HepG2 (cell line): ENCODE measurements around the gene YWHAE. TPM values are rescaled to one million over a fixed set of nuclear protein-coding genes. Genes with fewer than 3 reads are reported as not detected.
"Not testable (repeated sequence)": the region's sequence is repeated elsewhere in the genome, so short reads cannot be mapped to it uniquely, and the experiment has no call there.

Source experiments
- ATAC-seq: fragments of 200-7000 bp; cut with Tn5 transposase; 3 replicates; pipeline ENCODE4 v1.9.1; 2020; ENCODE audit warnings: mild to moderate bottlenecking, moderate library complexity
- BruUV-seq: library from RNA; stranded (reverse); fragments of 400-500 nt; replicated peaks from 2 replicates; lab custom pipeline; 2021; lab: Mats Ljungman, UMichigan
- CTCF ChIA-PET: fragments of 300-600 bp; formaldehyde crosslinking; extraction: SDS; loops from one replicate; lab custom pipeline; 2021; ENCODE audit warnings: low total read pairs, inconsistent platforms, low intra/inter-chr PET ratio; lab: Yijun Ruan, JAX
- POLR2A ChIA-PET: fragments of 350-600 bp; sonication (Branson Sonifier 250); formaldehyde crosslinking; loops from one replicate; lab custom pipeline; 2020; ENCODE audit warnings: antibody characterized with exemption, inconsistent platforms; lab: Yijun Ruan, JAX
- DNase-seq: peaks from one replicate; pipeline ENCODE4 v3.0.0-alpha.2; 2015; ENCODE audit warnings: low spot score
- FAIRE-seq: peaks from 3 replicates; lab custom pipeline; 2011; peaks lifted over from hg19 to GRCh38; lab: Jason Lieb, UNC
- H2AFZ ChIP-seq: one replicate; pipeline ENCODE4 v1.6.1; 2011; ENCODE audit warnings: low read length, inconsistent platforms
- H3K27ac ChIP-seq: fragments of 300-600 bp; 3 replicates; pipeline ENCODE4 v1.8.0; 2011; ENCODE audit warnings: mixed run types, mild to moderate bottlenecking, mixed read lengths, low read length, inconsistent platforms; ENCODE audit not compliant: insufficient read depth; ENCODE audit errors: extremely low read length
- H3K27me3 ChIP-seq, 2 experiments: fragments of 200-600 bp in 1 of 2; 2 replicates in 1 of 2; 3 replicates in 1 of 2; pipeline versions ENCODE4 v1.6.0 to v1.8.0; 2011; ENCODE audit warnings: low read length in 2 of 2, mild to moderate bottlenecking in 2 of 2, moderate library complexity in 2 of 2, inconsistent platforms in 1 of 2; ENCODE audit not compliant: insufficient read depth in 2 of 2, control insufficient read depth in 1 of 2
- H3K36me3 ChIP-seq, 2 experiments: fragments of 200-600 bp in 1 of 2; replicated peaks in 1 of 2; 2 replicates in 1 of 2; 3 replicates in 1 of 2; pipeline versions ENCODE4 v1.5.1 to v1.8.0; 2011; ENCODE audit warnings: low read length in 2 of 2, inconsistent platforms in 1 of 2; ENCODE audit not compliant: insufficient read depth in 2 of 2, control insufficient read depth in 1 of 2
- H3K4me1 ChIP-seq: 2 replicates; pipeline ENCODE4 v1.5.1; 2012; ENCODE audit warnings: low read length, inconsistent platforms; ENCODE audit not compliant: insufficient read depth
- H3K4me2 ChIP-seq: 2 replicates; pipeline ENCODE4 v1.6.0; 2011; ENCODE audit warnings: low read depth, low read length, inconsistent platforms
- H3K4me3 ChIP-seq, 3 experiments: fragments of 200-600 bp in 1 of 3; sonication (generic), shearing (Covaris generic) in 1 of 3; replicated peaks in 1 of 3; 2 replicates each; pipeline ENCODE4 v1.5.1; 2011 to 2016; ENCODE audit warnings: low read length in 3 of 3, inconsistent platforms in 2 of 3, low read depth in 2 of 3, mild to moderate bottlenecking in 2 of 3, control low read depth in 1 of 3, mixed read lengths in 1 of 3; ENCODE audit not compliant: insufficient read depth in 1 of 3
- H3K79me2 ChIP-seq: one replicate; pipeline ENCODE4 v1.6.1; 2011; ENCODE audit warnings: low read length, inconsistent platforms; ENCODE audit not compliant: insufficient read depth
- H3K9ac ChIP-seq: 2 replicates; pipeline ENCODE4 v1.6.0; 2011; ENCODE audit warnings: mild to moderate bottlenecking, low read depth, low read length, inconsistent platforms; ENCODE audit not compliant: insufficient read depth
- H3K9me3 ChIP-seq: 2 replicates; pipeline ENCODE4 v1.5.1; 2012; ENCODE audit warnings: mild to moderate bottlenecking, low read length
- H4K20me1 ChIP-seq: 2 replicates; pipeline ENCODE4 v1.6.0; 2011; ENCODE audit warnings: inconsistent platforms, mild to moderate bottlenecking, low read length, moderate library complexity; ENCODE audit not compliant: insufficient read depth
- AGO1 ChIP-seq: fragments of 200-400 bp; formaldehyde crosslinking; IDR thresholded peaks from 2 replicates; pipeline ENCODE4 v1.6.1; 2017; ENCODE audit warnings: mild to moderate bottlenecking, low read depth, low read length, moderate library complexity; ENCODE audit not compliant: poor library complexity, severe bottlenecking
- ZNF337 ChIP-seq: sonication (generic); formaldehyde crosslinking; IDR thresholded peaks from 2 replicates; pipeline ENCODE4 v1.5.1; 2020; ENCODE audit warnings: missing genetic modification reagents, low read depth, mild to moderate bottlenecking, borderline replicate concordance
- WGBS: methylation state at CpG from one replicate; pipeline ENCODE4 v1.1.6; 2017; ENCODE audit warnings: low lambda C conversion rate; 5-methylcytosine and 5-hydroxymethylcytosine counted together
- in situ Hi-C: cut with HindIII; loops from 2 replicates; pipeline ENCODE4 v1.10.0; 2017; ENCODE audit warnings: low pct_unique_long_range_greater_than_20kb; ENCODE audit not compliant: extremely low pct_ligation_motif_present
- intact Hi-C: fragments of 100-400 bp; cut with micrococcal nuclease; formaldehyde crosslinking; loops from one replicate; pipeline ENCODE4 v1.10.0; 2022; ENCODE audit not compliant: unreplicated experiment
- polyA plus RNA-seq, 8 experiments: library from polyadenylated mRNA; depleted of rRNA in 3 of 8; stranded (reverse) in 7 of 8; unstranded in 1 of 8; fragments of >200 nt; fragmentation: Illumina TruSeq in 4 of 8; extraction: Trizol in 4 of 8; gene quantifications; 2 replicates each; pipeline versions ENCODE4 v1.2.1 to v1.2.3, GENCODE V29; 2011 to 2016; ENCODE audit warnings: low read depth in 4 of 8, missing spikeins in 1 of 8, mixed read lengths in 1 of 8; ENCODE audit not compliant: insufficient read depth in 1 of 8
- total RNA-seq, 5 experiments: library from RNA; depleted of rRNA; stranded (reverse); fragments of >200 nt; fragmentation: Illumina TruSeq; extraction: Trizol; gene quantifications; 2 replicates each; pipeline ENCODE4 v1.2.3, GENCODE V29; 2016; ENCODE audit warnings: low read depth in 1 of 5
- TF ChIP-seq, protein P1 (sequence below): sonication (generic); formaldehyde crosslinking; IDR thresholded peaks from 2 replicates; pipeline ENCODE4 v1.4.0; 2020; ENCODE audit warnings: mild to moderate bottlenecking, missing genetic modification reagents

The YWHAE gene
- total and polyA plus RNA-seq, 2 of the 13 experiments (the other 11 are each of a cell fraction or from before 2014, with no cell fraction given): 256 to 335 TPM

DNA sequence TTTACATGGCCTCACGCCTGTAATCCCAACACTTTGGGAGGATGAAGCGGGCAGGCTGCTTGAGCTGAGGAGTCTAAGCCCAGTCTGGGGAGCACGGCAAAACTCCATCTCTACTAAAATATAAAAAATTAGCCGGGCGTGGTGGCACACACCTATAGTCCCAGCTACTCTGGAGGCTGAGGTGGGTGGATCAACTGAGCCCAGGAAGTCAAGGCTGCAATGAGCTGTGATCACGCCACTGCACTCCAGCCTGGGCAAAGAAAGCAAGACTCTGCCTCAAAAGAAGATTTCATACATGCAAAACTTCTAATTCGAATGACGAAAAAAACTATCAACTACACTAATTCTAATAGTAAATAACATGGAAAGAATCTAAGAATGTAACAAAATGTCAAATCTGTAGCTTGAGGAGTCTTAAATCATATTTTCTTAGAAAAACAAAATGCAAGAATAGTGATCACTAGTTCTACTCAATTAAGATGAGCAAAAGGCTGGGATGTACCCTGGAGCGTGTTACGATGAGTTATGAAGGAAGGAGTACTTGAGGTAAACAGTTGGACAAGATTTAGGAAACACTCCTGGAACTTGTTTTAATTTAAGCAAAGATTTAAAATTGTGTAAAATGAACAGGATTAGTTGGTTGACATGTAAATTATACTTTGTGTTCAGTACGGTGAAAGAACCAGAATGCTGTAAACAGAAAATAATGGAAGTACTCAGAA is 20.7 kb downstream of the YWHAE start:
- POLR2A ChIA-PET: interaction anchor here (1.4 kb wide), 1 partner anchor 12 kb away, joined by 6 read pairs; no protein-coding TSS in a partner anchor
- no peak overlapping the region for H3K27ac ChIP-seq
- H2AFZ ChIP-seq: no peak overlapping the region
- BruUV-seq: no TSS peak
- H3K9ac ChIP-seq: no peak overlapping the region
- FAIRE-seq (no peak), ATAC-seq (no peak), DNase-seq (no peak)
- H3K36me3 ChIP-seq: peaks cover 6 to 40% of the 10 kb centered on the region in 2 experiments
- WGBS: 95% methylated on average over 11 of the region's 11 CpGs
- CTCF ChIA-PET: no interaction called here
- TF ChIP-seq AGO1 (no peak), ZNF337 (CRISPR knock-in tag) (no peak)
- TF ChIP-seq, protein P1, sequence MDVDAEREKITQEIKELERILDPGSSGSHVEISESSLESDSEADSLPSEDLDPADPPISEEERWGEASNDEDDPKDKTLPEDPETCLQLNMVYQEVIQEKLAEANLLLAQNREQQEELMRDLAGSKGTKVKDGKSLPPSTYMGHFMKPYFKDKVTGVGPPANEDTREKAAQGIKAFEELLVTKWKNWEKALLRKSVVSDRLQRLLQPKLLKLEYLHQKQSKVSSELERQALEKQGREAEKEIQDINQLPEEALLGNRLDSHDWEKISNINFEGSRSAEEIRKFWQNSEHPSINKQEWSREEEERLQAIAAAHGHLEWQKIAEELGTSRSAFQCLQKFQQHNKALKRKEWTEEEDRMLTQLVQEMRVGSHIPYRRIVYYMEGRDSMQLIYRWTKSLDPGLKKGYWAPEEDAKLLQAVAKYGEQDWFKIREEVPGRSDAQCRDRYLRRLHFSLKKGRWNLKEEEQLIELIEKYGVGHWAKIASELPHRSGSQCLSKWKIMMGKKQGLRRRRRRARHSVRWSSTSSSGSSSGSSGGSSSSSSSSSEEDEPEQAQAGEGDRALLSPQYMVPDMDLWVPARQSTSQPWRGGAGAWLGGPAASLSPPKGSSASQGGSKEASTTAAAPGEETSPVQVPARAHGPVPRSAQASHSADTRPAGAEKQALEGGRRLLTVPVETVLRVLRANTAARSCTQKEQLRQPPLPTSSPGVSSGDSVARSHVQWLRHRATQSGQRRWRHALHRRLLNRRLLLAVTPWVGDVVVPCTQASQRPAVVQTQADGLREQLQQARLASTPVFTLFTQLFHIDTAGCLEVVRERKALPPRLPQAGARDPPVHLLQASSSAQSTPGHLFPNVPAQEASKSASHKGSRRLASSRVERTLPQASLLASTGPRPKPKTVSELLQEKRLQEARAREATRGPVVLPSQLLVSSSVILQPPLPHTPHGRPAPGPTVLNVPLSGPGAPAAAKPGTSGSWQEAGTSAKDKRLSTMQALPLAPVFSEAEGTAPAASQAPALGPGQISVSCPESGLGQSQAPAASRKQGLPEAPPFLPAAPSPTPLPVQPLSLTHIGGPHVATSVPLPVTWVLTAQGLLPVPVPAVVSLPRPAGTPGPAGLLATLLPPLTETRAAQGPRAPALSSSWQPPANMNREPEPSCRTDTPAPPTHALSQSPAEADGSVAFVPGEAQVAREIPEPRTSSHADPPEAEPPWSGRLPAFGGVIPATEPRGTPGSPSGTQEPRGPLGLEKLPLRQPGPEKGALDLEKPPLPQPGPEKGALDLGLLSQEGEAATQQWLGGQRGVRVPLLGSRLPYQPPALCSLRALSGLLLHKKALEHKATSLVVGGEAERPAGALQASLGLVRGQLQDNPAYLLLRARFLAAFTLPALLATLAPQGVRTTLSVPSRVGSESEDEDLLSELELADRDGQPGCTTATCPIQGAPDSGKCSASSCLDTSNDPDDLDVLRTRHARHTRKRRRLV (CRISPR knock-in tag): no peak
- peaks cover 97% of the 10 kb centered on the region for H3K79me2 ChIP-seq
- H3K27me3 ChIP-seq: no peaks in the 10 kb centered on the region
- intact Hi-C loops: no loop called here
- in situ Hi-C loops: no loop called here
- no peaks in the 10 kb centered on the region for H3K9me3 ChIP-seq
- peaks cover 98% of the 10 kb centered on the region for H4K20me1 ChIP-seq
- no peak overlapping the region for H3K4me3 ChIP-seq
- peaks cover 54% of the 10 kb centered on the region for H3K4me1 ChIP-seq
- no peak overlapping the region for H3K4me2 ChIP-seq

DNA sequence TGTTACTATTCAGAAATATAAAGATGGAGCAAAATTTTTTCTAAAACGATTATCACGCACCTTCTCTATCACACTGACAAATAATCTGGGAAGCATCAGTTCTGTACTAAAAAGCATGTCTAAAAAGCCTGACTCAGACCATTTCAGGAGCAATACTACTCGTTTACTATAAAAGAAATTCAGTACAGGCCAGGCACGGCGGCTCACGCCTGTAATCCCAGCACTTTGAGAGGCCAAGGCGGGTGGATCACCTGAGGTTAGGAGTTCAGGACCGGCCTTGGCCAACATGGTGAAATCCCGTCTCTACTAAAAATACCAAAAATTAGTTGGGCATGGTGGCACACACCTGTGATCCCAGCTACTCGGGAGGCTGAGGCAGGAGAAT is 21.6 kb downstream of the YWHAE start:
- intact Hi-C loops, FAIRE-seq, DNase-seq, in situ Hi-C loops, H3K9ac ChIP-seq, H3K27ac ChIP-seq, H3K4me3 ChIP-seq, H2AFZ ChIP-seq, H3K9me3 ChIP-seq, CTCF ChIA-PET, H3K27me3 ChIP-seq, ATAC-seq, BruUV-seq, H3K4me2 ChIP-seq: not testable (repeated sequence)
- H4K20me1 ChIP-seq: peaks cover 98% of the 10 kb centered on the region
- peaks cover 8 to 47% of the 10 kb centered on the region in 2 experiments for H3K36me3 ChIP-seq
- H3K4me1 ChIP-seq: peaks cover 54% of the 10 kb centered on the region
- POLR2A ChIA-PET: interaction anchor here (1.4 kb wide), 1 partner anchor 13 kb away, joined by 6 read pairs; no protein-coding TSS in a partner anchor
- 93% methylated on average over 10 of the region's 10 CpGs for WGBS
- H3K79me2 ChIP-seq: peaks cover 97% of the 10 kb centered on the region
